GM18951 (cell line): Measurements from ENCODE around the gene PTPDC1.
"Not testable (repeated sequence)": the region's sequence is repeated elsewhere in the genome, so short reads cannot be mapped to it uniquely, and the experiment has no call there.

Experiments
- POLR2A ChIP-seq: IDR thresholded peaks from 4 replicates; pipeline ENCODE4 v1.6.1; 2011; ENCODE audit warnings: mild to moderate bottlenecking; ENCODE audit not compliant: insufficient read length, insufficient read depth; ENCODE audit errors: extremely low read depth
- in situ Hi-C: fragments of 300-500 bp; cut with MboI; formaldehyde crosslinking; loops from one replicate; pipeline ENCODE4 v1.12.0; 2022; ENCODE audit warnings: low sequenced_read_pairs, mixed read lengths, inconsistent platforms; ENCODE audit not compliant: unreplicated experiment

The PTPDC1 gene

DNA sequence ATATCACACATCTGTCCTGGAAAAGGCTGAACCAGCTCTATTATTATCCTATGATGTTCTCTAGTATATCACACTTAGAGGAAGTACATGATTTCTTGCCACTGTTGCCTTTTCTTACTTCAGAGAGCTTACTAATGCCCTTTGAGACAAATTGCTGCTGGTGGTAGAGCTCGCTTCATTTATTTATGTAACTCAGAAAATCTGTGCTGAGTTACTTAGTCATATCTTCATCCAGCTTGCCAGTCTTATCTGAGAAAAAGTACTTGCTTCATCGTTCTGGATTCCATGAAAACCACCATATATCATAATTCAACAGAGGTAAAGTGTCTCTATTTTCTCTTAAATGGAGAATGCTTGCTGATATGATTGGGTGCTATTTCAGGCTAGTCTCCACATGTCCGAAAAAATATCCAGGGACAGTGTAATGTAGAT is 26.6 kb downstream of the PTPDC1 start:
- in situ Hi-C loops, result no loop called here
- TF ChIP-seq POLR2A, result no peak

GRCh38 chr9:94111446-94111845 is 27.2 kb downstream of the PTPDC1 start:
- in situ Hi-C loops, result no loop called here
- TF ChIP-seq POLR2A, result no peak

DNA sequence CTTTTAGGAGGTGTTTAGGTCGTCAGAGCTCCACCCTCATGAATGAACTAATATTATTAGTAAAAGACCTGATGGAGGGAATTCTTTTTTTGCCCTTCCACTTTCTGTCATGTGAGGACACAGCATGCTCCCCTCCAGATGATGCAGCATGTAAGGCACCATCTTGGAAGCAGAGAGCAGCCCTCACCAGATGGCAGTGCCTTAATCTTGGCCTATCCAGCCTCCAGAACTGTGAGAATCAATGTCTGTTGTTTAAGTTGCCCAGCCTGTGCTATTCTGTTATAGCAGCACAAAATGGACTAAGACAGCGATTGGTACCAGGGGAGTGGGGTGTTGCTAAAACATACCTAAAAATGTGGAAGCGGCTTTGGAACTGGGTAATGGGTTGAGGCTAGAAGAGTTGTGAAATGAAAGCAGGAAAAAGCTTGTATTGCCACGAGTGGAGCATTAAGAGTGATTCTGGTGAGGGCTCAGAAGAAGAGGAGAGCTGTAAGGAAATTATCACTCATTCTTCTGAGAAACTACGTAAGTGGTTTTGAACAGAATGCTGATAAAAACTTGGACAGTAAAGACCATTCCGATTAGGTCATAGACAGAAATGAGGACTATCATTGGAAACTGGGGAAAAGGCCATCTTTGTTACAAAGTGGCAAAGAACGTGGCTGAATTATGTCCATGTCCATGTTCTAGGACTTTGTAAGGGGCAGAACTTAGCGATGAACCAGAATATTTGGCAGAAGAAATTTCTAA is 28.6 kb downstream of the PTPDC1 start:
- TF ChIP-seq POLR2A, result no peak
- in situ Hi-C loops, result no loop called here

DNA sequence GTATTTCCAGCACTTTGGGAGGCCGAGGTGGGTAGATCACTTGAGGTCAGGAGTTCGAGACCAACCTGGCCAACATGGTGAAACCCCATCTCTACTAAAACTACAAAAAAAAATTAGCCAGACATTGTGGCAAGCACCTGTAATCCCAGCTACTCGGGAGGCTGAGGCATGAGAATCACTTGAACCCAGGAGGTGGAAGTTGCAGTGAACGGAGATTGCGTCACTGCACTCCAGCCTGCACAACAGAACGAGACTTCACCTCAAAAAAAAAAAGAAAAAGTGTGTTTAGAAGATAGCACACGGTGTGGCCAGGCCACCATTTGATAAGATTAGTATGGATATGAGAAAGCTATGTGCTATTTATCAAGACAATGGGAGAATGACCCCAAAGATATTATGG is 35.8 kb downstream of the PTPDC1 start:
- in situ Hi-C loops, result not testable (repeated sequence)

DNA sequence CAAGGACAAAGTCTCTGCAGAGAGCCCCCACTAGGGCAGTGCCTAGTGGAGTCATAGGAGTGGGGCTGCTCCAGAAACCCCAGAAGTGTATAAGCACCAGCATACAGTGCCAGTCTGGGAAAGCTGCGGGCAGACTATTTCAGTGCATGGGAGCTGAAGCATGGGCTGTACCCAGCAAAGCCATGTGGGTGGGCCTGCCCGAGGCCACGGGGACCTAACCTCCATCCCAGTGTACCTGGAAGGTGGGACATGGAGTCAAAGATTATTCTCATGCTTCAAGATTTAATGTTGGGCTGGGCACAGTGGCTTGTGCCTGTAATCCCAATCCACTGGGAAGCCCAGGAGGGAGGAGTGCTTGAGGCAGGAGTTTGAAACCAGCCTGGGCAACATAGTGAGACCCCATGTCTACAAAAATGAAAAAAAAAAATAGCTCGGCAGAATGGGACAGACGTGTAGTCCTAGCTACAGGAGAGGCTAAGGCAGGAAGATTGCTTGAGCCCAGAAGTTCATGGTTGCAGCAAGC is 36.7 kb downstream of the PTPDC1 start:
- no peak for TF ChIP-seq POLR2A
- in situ Hi-C loops, result no loop called here

DNA sequence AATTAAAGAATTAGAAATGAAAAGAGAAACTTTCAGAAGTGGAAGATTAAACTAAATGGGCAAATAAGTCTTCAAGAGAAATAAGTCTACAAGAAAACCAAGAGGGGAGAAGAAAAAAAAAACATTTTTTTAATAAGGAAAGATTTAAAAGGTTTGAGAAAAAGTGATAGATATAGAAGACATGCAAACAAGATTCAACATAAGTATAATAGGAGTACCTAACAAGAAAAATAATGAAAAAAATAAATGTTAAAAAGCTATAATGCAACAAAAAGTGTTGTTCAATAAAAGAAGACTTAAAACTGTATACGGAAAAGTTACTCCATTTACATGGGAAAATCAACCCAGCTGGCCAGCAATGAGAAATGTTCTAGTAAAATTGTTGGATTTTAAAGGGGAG is 42.6 kb downstream of the PTPDC1 start:
- in situ Hi-C loops, result no loop called here
- no peak for TF ChIP-seq POLR2A

GRCh38 chr9:94127806-94128205 is 43.5 kb downstream of the PTPDC1 start:
- in situ Hi-C loops, result no loop called here
- no peak for TF ChIP-seq POLR2A

- no peak for TF ChIP-seq POLR2A
- in situ Hi-C loops, result no loop called here
These were observed 44.3 kb downstream of the PTPDC1 start for GRCh38 chr9:94128580-94128979.

GRCh38 chr9:94134629-94135028 is 50.4 kb downstream of the PTPDC1 start:
- TF ChIP-seq POLR2A, result no peak
- in situ Hi-C loops, result no loop called here

GRCh38 chr9:94135222-94135621 is 51.0 kb downstream of the PTPDC1 start:
- no peak for TF ChIP-seq POLR2A
- in situ Hi-C loops, result no loop called here

GRCh38 chr9:94139672-94140417 is 55.6 kb downstream of the PTPDC1 start:
- TF ChIP-seq POLR2A, result no peak
- in situ Hi-C loops, result no loop called here

- in situ Hi-C loops, result no loop called here
- TF ChIP-seq POLR2A, result no peak
These were observed 56.1 kb downstream of the PTPDC1 start for GRCh38 chr9:94140418-94140780.

GRCh38 chr9:94140791-94141790 is 56.8 kb downstream of the PTPDC1 start:
- in situ Hi-C loops, result no loop called here
- TF ChIP-seq POLR2A, result no peak
